H9 (cell line): Measurements from ENCODE around the gene CARD19. TPM values are rescaled to one million over a fixed set of nuclear protein-coding genes. Genes with fewer than 3 reads are reported as not detected.

Experiments used
- DNase-seq: peaks from one replicate; pipeline ENCODE4 v3.0.0-alpha.2; 2017
- H2AFZ ChIP-seq: one replicate; pipeline ENCODE4 v1.6.1; 2013; ENCODE audit warnings: mild to moderate bottlenecking, low read length, control low read depth, moderate library complexity
- H2AK5ac ChIP-seq: 2 replicates; pipeline ENCODE4 v1.6.1; 2013; ENCODE audit warnings: low read length, control low read depth, mixed read lengths; ENCODE audit not compliant: insufficient read length
- H2BK120ac ChIP-seq: one replicate; pipeline ENCODE4 v1.6.1; 2013; ENCODE audit warnings: low read depth, mild to moderate bottlenecking, low read length, control low read depth, inconsistent platforms; ENCODE audit not compliant: poor library complexity, severe bottlenecking
- H2BK12ac ChIP-seq: 2 replicates; pipeline ENCODE4 v1.6.1; 2013; ENCODE audit warnings: low read length, control low read depth, mixed read lengths, low read depth; ENCODE audit not compliant: insufficient read length
- H2BK15ac ChIP-seq: 2 replicates; pipeline ENCODE4 v1.6.1; 2013; ENCODE audit warnings: low read depth, low read length, control low read depth
- H2BK20ac ChIP-seq: one replicate; pipeline ENCODE4 v1.6.1; 2013; ENCODE audit warnings: low read depth, mild to moderate bottlenecking, low read length, control low read depth, inconsistent platforms; ENCODE audit not compliant: poor library complexity, severe bottlenecking
- H2BK5ac ChIP-seq: 2 replicates; pipeline ENCODE4 v1.6.1; 2013; ENCODE audit warnings: low read length, control low read depth, mixed read lengths; ENCODE audit not compliant: insufficient read length
- H3K14ac ChIP-seq: 2 replicates; pipeline ENCODE4 v1.6.1; 2013; ENCODE audit warnings: low read length, control low read depth; ENCODE audit not compliant: insufficient read depth
- H3K18ac ChIP-seq: 2 replicates; pipeline ENCODE4 v1.6.1; 2013; ENCODE audit warnings: low read depth, mild to moderate bottlenecking, mixed read lengths, low read length, control low read depth; ENCODE audit not compliant: insufficient read length
- H3K23ac ChIP-seq: 2 replicates; pipeline ENCODE4 v1.6.1; 2013; ENCODE audit warnings: low read length, control low read depth, mixed read lengths, low read depth; ENCODE audit not compliant: insufficient read length
- H3K23me2 ChIP-seq: 2 replicates; pipeline ENCODE4 v1.6.1; 2013; ENCODE audit warnings: low read depth, mild to moderate bottlenecking, mixed read lengths, low read length, control low read depth; ENCODE audit not compliant: insufficient read length, poor library complexity, severe bottlenecking
- H3K27ac ChIP-seq: 2 replicates; pipeline ENCODE4 v1.5.1; 2013; ENCODE audit warnings: low read length, control low read depth, mixed read lengths, low read depth; ENCODE audit not compliant: insufficient read length
- H3K27me3 ChIP-seq: 2 replicates; pipeline ENCODE4 v1.6.1; 2013; ENCODE audit warnings: low read length, control low read depth, inconsistent platforms; ENCODE audit not compliant: insufficient read depth
- H3K4ac ChIP-seq: 2 replicates; pipeline ENCODE4 v1.6.1; 2013; ENCODE audit warnings: low read depth, mild to moderate bottlenecking, control low read depth, inconsistent platforms, low read length, moderate library complexity
- H3K4me1 ChIP-seq: 2 replicates; pipeline ENCODE4 v1.6.1; 2013; ENCODE audit warnings: low read length, control low read depth, inconsistent platforms; ENCODE audit not compliant: insufficient read depth
- H3K4me2 ChIP-seq: 2 replicates; pipeline ENCODE4 v1.6.1; 2013; ENCODE audit warnings: low read length, control low read depth, mixed read lengths; ENCODE audit not compliant: insufficient read length, insufficient read depth
- H3K56ac ChIP-seq: 2 replicates; pipeline ENCODE4 v1.6.1; 2013; ENCODE audit warnings: low read depth, mild to moderate bottlenecking, mixed read lengths, low read length, control low read depth; ENCODE audit not compliant: insufficient read length
- H3K79me1 ChIP-seq: 2 replicates; pipeline ENCODE4 v1.6.1; 2013; ENCODE audit warnings: low read depth, mild to moderate bottlenecking, moderate library complexity, low read length, control low read depth, inconsistent platforms; ENCODE audit not compliant: insufficient read depth, poor library complexity, severe bottlenecking
- H3K79me2 ChIP-seq: 2 replicates; pipeline ENCODE4 v1.6.1; 2013; ENCODE audit warnings: low read length, control low read depth, inconsistent platforms; ENCODE audit not compliant: insufficient read depth
- H3K9ac ChIP-seq: 2 replicates; pipeline ENCODE4 v1.6.1; 2013; ENCODE audit warnings: low read length, control low read depth, mixed read lengths; ENCODE audit not compliant: insufficient read length; ENCODE audit errors: extremely low read depth
- H3K9me3 ChIP-seq: one replicate; pipeline ENCODE4 v1.6.1; 2013; ENCODE audit warnings: low read depth, low read length, inconsistent platforms; ENCODE audit not compliant: control insufficient read depth
- H3T11ph ChIP-seq: one replicate; pipeline ENCODE4 v1.6.1; 2013; ENCODE audit warnings: mild to moderate bottlenecking, low read length, control low read depth, inconsistent platforms
- H4K20me1 ChIP-seq: one replicate; pipeline ENCODE4 v1.6.1; 2013; ENCODE audit not compliant: control insufficient read depth, insufficient read length, insufficient read depth
- H4K5ac ChIP-seq: 2 replicates; pipeline ENCODE4 v1.6.1; 2013; ENCODE audit warnings: low read depth, mild to moderate bottlenecking, mixed read lengths, low read length, control low read depth; ENCODE audit not compliant: insufficient read length
- H4K8ac ChIP-seq: replicated peaks from 2 replicates; pipeline ENCODE4 v1.6.1; 2013; ENCODE audit warnings: low read length, control low read depth, mixed read lengths, low read depth; ENCODE audit not compliant: insufficient read length
- H4K91ac ChIP-seq: 2 replicates; pipeline ENCODE4 v1.6.1; 2013; ENCODE audit warnings: low read depth, mild to moderate bottlenecking, moderate library complexity, mixed read lengths, low read length, control low read depth; ENCODE audit not compliant: insufficient read length
- H3K27ac Mint-ChIP-seq, 3 experiments: 2 replicates in 2 of 3; 3 replicates in 1 of 3; pipeline ENCODE4 v1.8.0; 2020 to 2021; ENCODE audit warnings: mixed read lengths in 3 of 3, mild to moderate bottlenecking in 1 of 3, moderate library complexity in 1 of 3
- H3K27me3 Mint-ChIP-seq: 2 replicates; pipeline ENCODE4 v1.8.0; 2021; ENCODE audit warnings: low read depth, mild to moderate bottlenecking, moderate library complexity, mixed read lengths
- H3K36me3 Mint-ChIP-seq, 3 experiments: 2 replicates in 2 of 3; 3 replicates in 1 of 3; pipeline ENCODE4 v1.8.0; 2020 to 2021; ENCODE audit warnings: low read depth in 3 of 3, mixed read lengths in 3 of 3; ENCODE audit not compliant: insufficient read depth in 1 of 3
- H3K4me1 Mint-ChIP-seq, 2 experiments: 2 replicates each; pipeline ENCODE4 v1.8.0; 2020; ENCODE audit warnings: mixed read lengths in 2 of 2
- H3K4me3 Mint-ChIP-seq, 2 experiments: 2 replicates in 1 of 2; 3 replicates in 1 of 2; pipeline ENCODE4 v1.8.0; 2020 to 2021; ENCODE audit warnings: mild to moderate bottlenecking in 2 of 2, mixed read lengths in 2 of 2, moderate library complexity in 1 of 2
- H3K9me3 Mint-ChIP-seq, 2 experiments: 2 replicates in 1 of 2; 3 replicates in 1 of 2; pipeline ENCODE4 v1.8.0; 2020; ENCODE audit warnings: mild to moderate bottlenecking in 2 of 2, mixed read lengths in 2 of 2, moderate library complexity in 1 of 2
- CTCF ChIP-seq: fragments of 200-600 bp; sonication (generic); conservative IDR thresholded peaks from 3 replicates; pipeline ENCODE4 v1.8.0; 2021; ENCODE audit warnings: antibody characterized with exemption, mild to moderate bottlenecking
- WGBS: extraction: QIAGEN DNeasy Blood & Tissue Kit; methylation state at CpG from one replicate; pipeline ENCODE4 v1.1.7; 2013; ENCODE audit warnings: missing lambda C conversion rate, low lambda C conversion rate, mixed read lengths; ENCODE audit not compliant: insufficient read length; ENCODE audit errors: extremely low coverage; 5-methylcytosine and 5-hydroxymethylcytosine counted together
- total RNA-seq: library from RNA; stranded (reverse); gene quantifications from 2 replicates; pipeline ENCODE4 v1.2.1, GENCODE V29; 2021

CARD19 gene
- total RNA-seq, 1 experiment from 2014 or later: 21.4 TPM

GRCh38 chr9:93139365-93140182, 43.6 kb downstream of the CARD19 start:
- Histone ChIP-seq H3K4me1 (no peaks in the 10 kb centered on the region), H3K27ac (no peak overlapping the region), H2BK5ac (no peak overlapping the region), H3K79me1 (no peaks in the 10 kb centered on the region), H4K20me1 (no peaks in the 10 kb centered on the region), H2AK5ac (no peak overlapping the region), H2BK12ac (no peak overlapping the region), H4K8ac (no peak overlapping the region), H3K9me3 (no peaks in the 10 kb centered on the region), H4K5ac (no peak overlapping the region), H4K91ac (no peak overlapping the region), H3K4me2 (no peak overlapping the region), H3K14ac (no peak overlapping the region), H2BK15ac (no peak overlapping the region), H3K18ac (no peak overlapping the region), H2AFZ (no peak overlapping the region), H3K4ac (no peak overlapping the region), H2BK20ac (no peak overlapping the region), H2BK120ac (no peak overlapping the region), H3K23ac (no peak overlapping the region), H3K9ac (no peak overlapping the region), H3K79me2 (no peaks in the 10 kb centered on the region), H3K23me2 (no peaks in the 10 kb centered on the region), H3K56ac (no peak overlapping the region), H3T11ph (no peak overlapping the region), H3K27me3 (peaks cover 5% of the 10 kb centered on the region; the same call in 1 of the 2 replicates)
- no CpG with 5 or more reads among the region's 16 CpGs for WGBS
- DNase-seq: no peak
- H3K4me1 Mint-ChIP-seq: peaks cover 10% of the 10 kb centered on the region in 2 experiments
- no peak overlapping the region for H3K4me3 Mint-ChIP-seq
- peaks cover 2 to 3% of the 10 kb centered on the region in 2 experiments; a peak in 2 of 5 replicates for H3K9me3 Mint-ChIP-seq
- no peaks in the 10 kb centered on the region; a peak in 1 of 7 replicates for H3K36me3 Mint-ChIP-seq
- peaks cover 30% of the 10 kb centered on the region for H3K27me3 Mint-ChIP-seq
- H3K27ac Mint-ChIP-seq: no peak overlapping the region
- TF ChIP-seq CTCF: no peak
